ENCODE measurements around the gene TTLL5.
A peak's percentile ranks its signal among the peaks of the same experiment; 100 is the strongest.

GRCh38 chr14:75917322-75917945, 256.4 kb downstream of the TTLL5 start:
- TF ChIP-seq, protein P1, sequence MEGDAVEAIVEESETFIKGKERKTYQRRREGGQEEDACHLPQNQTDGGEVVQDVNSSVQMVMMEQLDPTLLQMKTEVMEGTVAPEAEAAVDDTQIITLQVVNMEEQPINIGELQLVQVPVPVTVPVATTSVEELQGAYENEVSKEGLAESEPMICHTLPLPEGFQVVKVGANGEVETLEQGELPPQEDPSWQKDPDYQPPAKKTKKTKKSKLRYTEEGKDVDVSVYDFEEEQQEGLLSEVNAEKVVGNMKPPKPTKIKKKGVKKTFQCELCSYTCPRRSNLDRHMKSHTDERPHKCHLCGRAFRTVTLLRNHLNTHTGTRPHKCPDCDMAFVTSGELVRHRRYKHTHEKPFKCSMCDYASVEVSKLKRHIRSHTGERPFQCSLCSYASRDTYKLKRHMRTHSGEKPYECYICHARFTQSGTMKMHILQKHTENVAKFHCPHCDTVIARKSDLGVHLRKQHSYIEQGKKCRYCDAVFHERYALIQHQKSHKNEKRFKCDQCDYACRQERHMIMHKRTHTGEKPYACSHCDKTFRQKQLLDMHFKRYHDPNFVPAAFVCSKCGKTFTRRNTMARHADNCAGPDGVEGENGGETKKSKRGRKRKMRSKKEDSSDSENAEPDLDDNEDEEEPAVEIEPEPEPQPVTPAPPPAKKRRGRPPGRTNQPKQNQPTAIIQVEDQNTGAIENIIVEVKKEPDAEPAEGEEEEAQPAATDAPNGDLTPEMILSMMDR (IDR thresholded peaks at IDR 0.05) = no peak
- TF ChIP-seq USF2 (IDR thresholded peaks at IDR 0.05; ENCODE audit: borderline replicate concordance, low read depth, low read length) (no peak), MXI1 (IDR thresholded peaks at IDR 0.05; ENCODE audit: low read depth, low read length) (peak; percentile 47; the same call in 1 of the 2 replicates), REST (IDR thresholded peaks at IDR 0.05; ENCODE audit: low read depth, low read length) (no peak), CHD2 (IDR thresholded peaks at IDR 0.05; ENCODE audit: low read length, partially characterized antibody) (peak; percentile 28), EZH2phosphoT487 (IDR thresholded peaks at IDR 0.05; ENCODE audit: borderline replicate concordance, low read depth) (no peak), GABPA (IDR thresholded peaks at IDR 0.05; ENCODE audit: low read depth) (no peak), TAF1 (IDR thresholded peaks at IDR 0.05; ENCODE audit: borderline replicate concordance, low read depth, low read length) (no peak), POLR2AphosphoS5 (IDR thresholded peaks at IDR 0.05; ENCODE audit: low read depth, low read length) (no peak), NFIC (IDR thresholded peaks at IDR 0.05; ENCODE audit: borderline replicate concordance) (no peak)
- TF ChIP-seq, protein P2, sequence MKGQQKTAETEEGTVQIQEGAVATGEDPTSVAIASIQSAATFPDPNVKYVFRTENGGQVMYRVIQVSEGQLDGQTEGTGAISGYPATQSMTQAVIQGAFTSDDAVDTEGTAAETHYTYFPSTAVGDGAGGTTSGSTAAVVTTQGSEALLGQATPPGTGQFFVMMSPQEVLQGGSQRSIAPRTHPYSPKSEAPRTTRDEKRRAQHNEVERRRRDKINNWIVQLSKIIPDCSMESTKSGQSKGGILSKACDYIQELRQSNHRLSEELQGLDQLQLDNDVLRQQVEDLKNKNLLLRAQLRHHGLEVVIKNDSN (IDR thresholded peaks at IDR 0.05; ENCODE audit: borderline replicate concordance, low read depth) = no peak
- TF ChIP-seq, protein P3, sequence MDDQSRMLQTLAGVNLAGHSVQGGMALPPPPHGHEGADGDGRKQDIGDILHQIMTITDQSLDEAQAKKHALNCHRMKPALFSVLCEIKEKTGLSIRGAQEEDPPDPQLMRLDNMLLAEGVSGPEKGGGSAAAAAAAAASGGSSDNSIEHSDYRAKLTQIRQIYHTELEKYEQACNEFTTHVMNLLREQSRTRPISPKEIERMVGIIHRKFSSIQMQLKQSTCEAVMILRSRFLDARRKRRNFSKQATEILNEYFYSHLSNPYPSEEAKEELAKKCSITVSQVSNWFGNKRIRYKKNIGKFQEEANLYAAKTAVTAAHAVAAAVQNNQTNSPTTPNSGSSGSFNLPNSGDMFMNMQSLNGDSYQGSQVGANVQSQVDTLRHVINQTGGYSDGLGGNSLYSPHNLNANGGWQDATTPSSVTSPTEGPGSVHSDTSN (IDR thresholded peaks at IDR 0.05) = no peak

All from SK-N-SH (cell line).